ENCODE results near the gene CCSAP.

The CCSAP gene

DNA sequence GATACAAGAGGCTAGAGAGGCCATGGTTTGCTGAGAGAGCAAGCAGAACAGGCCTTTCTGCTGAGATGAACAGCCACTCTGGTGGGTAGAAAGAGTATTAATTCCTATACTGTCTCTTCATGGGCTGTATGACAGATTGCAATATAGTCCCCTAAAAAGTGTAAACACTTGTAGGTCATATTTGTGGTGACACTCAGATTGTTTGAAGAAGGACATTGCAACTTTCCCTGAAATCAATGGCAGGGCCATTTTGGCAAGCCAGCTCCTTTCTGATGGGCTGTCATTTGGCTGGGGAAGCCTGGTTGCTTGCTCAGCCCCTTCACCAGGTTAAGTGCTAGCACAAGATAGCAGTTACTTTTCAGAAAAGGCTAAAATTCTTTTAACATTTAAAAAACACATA lies 44.4 kb downstream of the CCSAP start:
- no peak for TF ChIP-seq TAF1 (IDR thresholded peaks at IDR 0.05; ENCODE audit: borderline replicate concordance, insufficient read depth, low read length)
- TF ChIP-seq, protein P1, sequence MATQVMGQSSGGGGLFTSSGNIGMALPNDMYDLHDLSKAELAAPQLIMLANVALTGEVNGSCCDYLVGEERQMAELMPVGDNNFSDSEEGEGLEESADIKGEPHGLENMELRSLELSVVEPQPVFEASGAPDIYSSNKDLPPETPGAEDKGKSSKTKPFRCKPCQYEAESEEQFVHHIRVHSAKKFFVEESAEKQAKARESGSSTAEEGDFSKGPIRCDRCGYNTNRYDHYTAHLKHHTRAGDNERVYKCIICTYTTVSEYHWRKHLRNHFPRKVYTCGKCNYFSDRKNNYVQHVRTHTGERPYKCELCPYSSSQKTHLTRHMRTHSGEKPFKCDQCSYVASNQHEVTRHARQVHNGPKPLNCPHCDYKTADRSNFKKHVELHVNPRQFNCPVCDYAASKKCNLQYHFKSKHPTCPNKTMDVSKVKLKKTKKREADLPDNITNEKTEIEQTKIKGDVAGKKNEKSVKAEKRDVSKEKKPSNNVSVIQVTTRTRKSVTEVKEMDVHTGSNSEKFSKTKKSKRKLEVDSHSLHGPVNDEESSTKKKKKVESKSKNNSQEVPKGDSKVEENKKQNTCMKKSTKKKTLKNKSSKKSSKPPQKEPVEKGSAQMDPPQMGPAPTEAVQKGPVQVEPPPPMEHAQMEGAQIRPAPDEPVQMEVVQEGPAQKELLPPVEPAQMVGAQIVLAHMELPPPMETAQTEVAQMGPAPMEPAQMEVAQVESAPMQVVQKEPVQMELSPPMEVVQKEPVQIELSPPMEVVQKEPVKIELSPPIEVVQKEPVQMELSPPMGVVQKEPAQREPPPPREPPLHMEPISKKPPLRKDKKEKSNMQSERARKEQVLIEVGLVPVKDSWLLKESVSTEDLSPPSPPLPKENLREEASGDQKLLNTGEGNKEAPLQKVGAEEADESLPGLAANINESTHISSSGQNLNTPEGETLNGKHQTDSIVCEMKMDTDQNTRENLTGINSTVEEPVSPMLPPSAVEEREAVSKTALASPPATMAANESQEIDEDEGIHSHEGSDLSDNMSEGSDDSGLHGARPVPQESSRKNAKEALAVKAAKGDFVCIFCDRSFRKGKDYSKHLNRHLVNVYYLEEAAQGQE (IDR thresholded peaks at IDR 0.05; ENCODE audit: insufficient read depth in 1 of 2, low read depth in 2 of 2, low read length in 2 of 2), result no peak
- TF ChIP-seq SIN3A (IDR thresholded peaks at IDR 0.05; ENCODE audit: borderline replicate concordance, insufficient read depth, low read length), result no peak
- TF ChIP-seq POLR2AphosphoS5 (IDR thresholded peaks at IDR 0.05; ENCODE audit: low read depth, low read length), result no peak
- TF ChIP-seq FOXP2 (optimal IDR thresholded peaks at IDR 0.05; ENCODE audit: borderline replicate concordance, extremely low read depth, extremely low read length, insufficient read depth), result no peak

DNA sequence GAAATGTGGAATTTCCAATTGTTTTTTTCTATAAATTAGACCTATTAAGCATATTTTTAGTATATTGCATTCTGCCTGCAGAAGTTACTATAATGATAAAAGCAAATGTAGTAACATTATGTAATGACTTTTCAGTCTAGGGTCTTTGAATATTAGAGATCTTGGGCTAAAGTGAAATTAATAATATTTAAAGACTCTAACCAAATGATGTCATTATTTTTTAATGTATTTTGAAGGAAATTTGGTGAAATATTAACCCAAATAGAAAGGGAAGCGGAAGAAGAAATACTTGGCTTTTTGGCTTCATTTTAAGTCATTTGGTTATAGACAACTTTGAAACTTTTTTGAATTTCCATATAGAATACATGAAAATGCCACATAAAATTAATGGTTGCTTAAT lies 45.1 kb downstream of the CCSAP start:
- no peak for TF ChIP-seq SIN3A (IDR thresholded peaks at IDR 0.05; ENCODE audit: borderline replicate concordance, insufficient read depth, low read length)
- TF ChIP-seq, protein P1 (IDR thresholded peaks at IDR 0.05; ENCODE audit: insufficient read depth in 1 of 2, low read depth in 2 of 2, low read length in 2 of 2), result no peak

DNA sequence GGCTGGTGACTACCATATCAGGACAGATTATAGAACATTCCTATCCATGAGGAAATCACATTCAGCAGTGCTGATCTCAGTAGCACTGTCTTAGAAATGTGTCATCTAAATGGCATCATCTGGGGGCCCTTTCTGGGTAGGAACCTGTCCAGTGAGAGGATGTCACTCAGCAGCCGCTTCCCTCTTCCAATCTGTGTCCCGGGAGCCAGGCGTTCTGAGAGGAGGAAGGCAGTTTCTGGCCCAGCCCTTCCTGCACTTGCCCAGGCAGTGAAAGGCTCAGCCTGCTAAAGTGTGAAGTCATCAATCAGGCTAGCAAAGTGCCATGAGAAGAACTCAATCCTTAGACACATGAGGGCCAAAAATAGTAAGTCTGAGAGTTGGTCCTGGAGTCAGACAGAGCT lies 46.3 kb downstream of the CCSAP start:
- TF ChIP-seq FOXP2 (optimal IDR thresholded peaks at IDR 0.05; ENCODE audit: borderline replicate concordance, extremely low read depth, extremely low read length, insufficient read depth), result no peak
- TF ChIP-seq, protein P1 (IDR thresholded peaks at IDR 0.05; ENCODE audit: insufficient read depth in 1 of 2, low read depth in 2 of 2, low read length in 2 of 2), result no peak
- TF ChIP-seq POLR2AphosphoS5 (IDR thresholded peaks at IDR 0.05; ENCODE audit: low read depth, low read length), result no peak
- TF ChIP-seq SIN3A (IDR thresholded peaks at IDR 0.05; ENCODE audit: borderline replicate concordance, insufficient read depth, low read length), result no peak
- no peak for TF ChIP-seq TAF1 (IDR thresholded peaks at IDR 0.05; ENCODE audit: borderline replicate concordance, insufficient read depth, low read length)

DNA sequence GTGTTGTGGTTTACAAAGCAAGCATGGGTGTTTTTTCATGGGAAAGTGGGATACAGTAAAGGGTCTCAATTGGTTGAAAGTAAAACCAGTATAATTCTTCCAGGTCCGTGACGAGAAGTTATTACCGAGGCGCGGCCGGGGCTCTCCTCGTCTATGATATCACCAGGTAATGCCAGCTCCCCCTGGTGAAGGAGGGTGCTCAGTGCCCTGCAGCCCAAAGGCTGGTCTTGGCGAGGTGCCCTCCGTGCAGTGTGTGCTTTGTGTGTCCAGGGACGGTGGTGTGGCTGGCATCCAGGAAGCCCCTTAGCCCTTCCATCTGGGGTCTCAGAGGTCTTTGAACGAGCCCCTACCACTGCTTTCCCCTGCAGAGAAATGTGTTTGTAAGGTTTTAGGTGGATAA lies 47.1 kb downstream of the CCSAP start:
- TF ChIP-seq FOXP2 (optimal IDR thresholded peaks at IDR 0.05; ENCODE audit: borderline replicate concordance, extremely low read depth, extremely low read length, insufficient read depth) (no peak), POLR2AphosphoS5 (IDR thresholded peaks at IDR 0.05; ENCODE audit: low read depth, low read length) (no peak), SIN3A (IDR thresholded peaks at IDR 0.05; ENCODE audit: borderline replicate concordance, insufficient read depth, low read length) (no peak)

DNA sequence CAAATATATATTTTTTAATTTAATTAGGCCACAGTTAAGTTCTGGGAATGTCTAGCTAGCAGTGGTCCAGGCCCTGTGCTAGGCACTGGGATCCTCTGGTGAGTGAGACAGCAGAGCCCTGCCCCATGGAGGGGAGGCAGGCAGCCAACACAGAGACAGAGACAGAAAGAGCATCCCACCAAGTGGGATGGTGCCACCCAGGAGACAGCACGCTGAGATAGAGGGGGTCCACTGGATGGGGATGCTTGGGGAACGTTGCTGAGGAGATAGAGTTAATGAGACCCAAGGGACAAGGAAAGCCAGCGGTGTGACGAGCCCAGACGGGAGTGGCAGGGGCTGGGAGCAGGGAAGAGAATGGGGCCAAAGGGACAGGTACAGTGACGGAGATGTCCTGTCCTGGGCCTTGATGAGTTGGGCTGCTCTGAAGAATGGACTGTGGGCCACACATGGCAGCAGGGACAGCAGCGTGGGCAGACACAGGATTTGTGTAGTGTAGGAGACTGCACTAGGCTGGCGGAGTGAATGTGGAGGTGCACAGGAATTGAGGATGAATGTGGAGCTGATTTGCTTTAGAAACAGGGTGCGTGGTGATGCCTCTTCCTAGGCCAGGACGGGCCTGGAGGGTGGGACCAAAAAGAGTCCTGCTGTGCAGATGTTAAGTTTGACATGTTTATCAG lies 49.2 kb downstream of the CCSAP start:
- TF ChIP-seq, protein P1 (IDR thresholded peaks at IDR 0.05; ENCODE audit: insufficient read depth in 1 of 2, low read depth in 2 of 2, low read length in 2 of 2), result no peak
- TF ChIP-seq FOXP2 (optimal IDR thresholded peaks at IDR 0.05; ENCODE audit: borderline replicate concordance, extremely low read depth, extremely low read length, insufficient read depth) (no peak), POLR2AphosphoS5 (IDR thresholded peaks at IDR 0.05; ENCODE audit: low read depth, low read length) (no peak), SIN3A (IDR thresholded peaks at IDR 0.05; ENCODE audit: borderline replicate concordance, insufficient read depth, low read length) (no peak), TAF1 (IDR thresholded peaks at IDR 0.05; ENCODE audit: borderline replicate concordance, insufficient read depth, low read length) (no peak)

All from PFSK-1 (cell line).